WTC11 (cell line): Measurements from ENCODE around the gene ITGA8. TPM values are rescaled to one million over a fixed set of nuclear protein-coding genes. Genes with fewer than 3 reads are reported as not detected.
"Not testable (repeated sequence)": the region's sequence is repeated elsewhere in the genome, so short reads cannot be mapped to it uniquely, and the experiment has no call there.

Experiments
- ATAC-seq: fragments of 200-7000 bp; cut with Tn5 transposase; 2 replicates; pipeline ENCODE4 v1.10.0; 2021; ENCODE audit warnings: mild to moderate bottlenecking, moderate library complexity
- CTCF ChIA-PET: fragments of 300-600 bp; sonication (Branson Sonifier 250); formaldehyde crosslinking; loops from one replicate; lab custom pipeline; 2021; ENCODE audit warnings: antibody characterized with exemption; lab: Charles Lee
- POLR2A ChIA-PET: fragments of 350-600 bp; sonication (Branson Sonifier 250); formaldehyde crosslinking; loops from one replicate; lab custom pipeline; 2021; ENCODE audit warnings: antibody characterized with exemption; lab: Charles Lee
- DNase-seq: peaks from one replicate; pipeline ENCODE4 v3.0.0; 2021; ENCODE audit warnings: low spot score
- H3K27ac Mint-ChIP-seq: 2 replicates; pipeline ENCODE4 v1.8.0; 2021; ENCODE audit warnings: mixed read lengths
- H3K27me3 Mint-ChIP-seq: 2 replicates; pipeline ENCODE4 v1.8.0; 2021; ENCODE audit warnings: low read depth, mild to moderate bottlenecking, moderate library complexity, mixed read lengths
- H3K36me3 Mint-ChIP-seq: 2 replicates; pipeline ENCODE4 v1.8.0; 2021; ENCODE audit warnings: mixed read lengths
- H3K4me1 Mint-ChIP-seq: 2 replicates; pipeline ENCODE4 v1.8.0; 2022; ENCODE audit warnings: mixed read lengths
- H3K4me3 Mint-ChIP-seq: 2 replicates; pipeline ENCODE4 v1.8.0; 2021; ENCODE audit warnings: mild to moderate bottlenecking, moderate library complexity, mixed read lengths
- H3K9me3 Mint-ChIP-seq: 2 replicates; pipeline ENCODE4 v1.8.0; 2021; ENCODE audit warnings: mixed read lengths
- ELF4 ChIP-seq: sonication (generic); formaldehyde crosslinking; IDR thresholded peaks from 2 replicates; pipeline ENCODE4 v1.8.1; 2022; ENCODE audit warnings: low read depth, mild to moderate bottlenecking, moderate library complexity, missing genetic modification reagents
- GABPB1 ChIP-seq: sonication (generic); formaldehyde crosslinking; IDR thresholded peaks from 2 replicates; pipeline ENCODE4 v1.8.1; 2023; ENCODE audit warnings: mild to moderate bottlenecking, missing genetic modification reagents
- HMGA2 ChIP-seq: fragments of 250-450 bp; sonication (Bioruptor Pico); IDR thresholded peaks from 2 replicates; pipeline ENCODE4 v1.4.0; 2021; ENCODE audit warnings: mild to moderate bottlenecking, moderate library complexity
- JAZF1 ChIP-seq: fragments of 250-450 bp; sonication (Bioruptor Pico); IDR thresholded peaks from 2 replicates; pipeline ENCODE4 v1.9.0; 2021; ENCODE audit warnings: moderate library complexity, mild to moderate bottlenecking, inconsistent platforms
- KAT7 ChIP-seq: sonication (generic); formaldehyde crosslinking; IDR thresholded peaks from 2 replicates; pipeline ENCODE4 v1.8.1; 2023; ENCODE audit warnings: missing genetic modification reagents, mild to moderate bottlenecking, borderline replicate concordance
- NFYB ChIP-seq: sonication (generic); formaldehyde crosslinking; conservative IDR thresholded peaks from 2 replicates; pipeline ENCODE4 v1.8.0; 2022; ENCODE audit warnings: low read depth, missing genetic modification reagents
- PRRX2 ChIP-seq: fragments of 250-450 bp; sonication (Bioruptor Pico); IDR thresholded peaks from 2 replicates; pipeline ENCODE4 v1.8.0; 2021; ENCODE audit warnings: mild to moderate bottlenecking
- RORB ChIP-seq: fragments of 250-450 bp; sonication (Bioruptor Pico); IDR thresholded peaks from 2 replicates; pipeline ENCODE4 v1.9.0; 2021; ENCODE audit warnings: mild to moderate bottlenecking
- TEAD4 ChIP-seq: sonication (generic); formaldehyde crosslinking; IDR thresholded peaks from 2 replicates; pipeline ENCODE4 v1.8.0; 2022; ENCODE audit warnings: mild to moderate bottlenecking, missing genetic modification reagents
- ZNF121 ChIP-seq: sonication (generic); formaldehyde crosslinking; IDR thresholded peaks from 2 replicates; pipeline ENCODE4 v1.8.0; 2023; ENCODE audit warnings: missing genetic modification reagents
- total RNA-seq: library from RNA; stranded (reverse); gene quantifications from 3 replicates; pipeline ENCODE4 v1.2.3, GENCODE V29; 2021
- TF ChIP-seq, protein P1 (sequence below): sonication (generic); formaldehyde crosslinking; IDR thresholded peaks from 2 replicates; pipeline ENCODE4 v1.8.1; 2023; ENCODE audit warnings: mild to moderate bottlenecking, missing genetic modification reagents, borderline replicate concordance
- TF ChIP-seq, protein P2 (sequence below): sonication (generic); formaldehyde crosslinking; IDR thresholded peaks from 2 replicates; pipeline ENCODE4 v1.8.1; 2022; ENCODE audit warnings: low read depth, missing genetic modification reagents, borderline replicate concordance
- TF ChIP-seq, protein P3 (sequence below): sonication (generic); formaldehyde crosslinking; IDR thresholded peaks from 2 replicates; pipeline ENCODE4 v1.8.1; 2023; ENCODE audit warnings: mild to moderate bottlenecking, missing genetic modification reagents, moderate library complexity
- TF ChIP-seq, protein P4 (sequence below): fragments of 250-450 bp; sonication (Bioruptor Pico); IDR thresholded peaks from 2 replicates; pipeline ENCODE4 v2.1.2; 2022; ENCODE audit warnings: mild to moderate bottlenecking, moderate library complexity
- TF ChIP-seq, protein P5 (sequence below): sonication (generic); formaldehyde crosslinking; IDR thresholded peaks from 2 replicates; pipeline ENCODE4 v1.8.0; 2022; ENCODE audit warnings: mild to moderate bottlenecking, missing genetic modification reagents
- TF ChIP-seq, protein P6 (sequence below): sonication (generic); formaldehyde crosslinking; IDR thresholded peaks from 2 replicates; pipeline ENCODE4 v1.8.1; 2022; ENCODE audit warnings: low read depth, mild to moderate bottlenecking, moderate library complexity, missing genetic modification reagents, borderline replicate concordance
- TF ChIP-seq, protein P7 (sequence below): sonication (generic); formaldehyde crosslinking; IDR thresholded peaks from 2 replicates; pipeline ENCODE4 v1.8.0; 2022; ENCODE audit warnings: mild to moderate bottlenecking, missing genetic modification reagents
- TF ChIP-seq, protein P8 (sequence below): sonication (generic); formaldehyde crosslinking; IDR thresholded peaks from 2 replicates; pipeline ENCODE4 v1.8.0; 2023; ENCODE audit warnings: missing genetic modification reagents

Gene ITGA8
- total RNA-seq, 1 experiment from 2014 or later: not detected

DNA sequence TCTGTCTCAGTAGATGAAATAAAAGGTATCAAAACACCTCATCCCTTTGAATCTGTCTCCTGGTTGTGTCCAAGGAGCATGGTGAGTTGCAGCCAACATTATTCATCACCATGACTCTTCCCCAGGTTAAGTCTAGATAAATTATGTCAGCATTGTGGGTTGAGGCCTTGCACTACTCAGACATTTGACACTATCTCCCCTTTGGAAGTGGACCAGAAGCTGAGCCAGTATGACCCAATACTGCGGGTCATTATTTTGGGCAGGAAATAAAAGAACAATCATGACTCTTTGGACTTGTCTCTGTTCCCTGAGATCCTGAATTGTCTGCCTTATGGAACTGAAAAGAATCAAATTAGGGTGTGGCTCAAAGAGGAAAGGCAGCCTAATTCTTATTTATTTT, 180.5 kb downstream of the ITGA8 start (continued):
- TF ChIP-seq, protein P1, sequence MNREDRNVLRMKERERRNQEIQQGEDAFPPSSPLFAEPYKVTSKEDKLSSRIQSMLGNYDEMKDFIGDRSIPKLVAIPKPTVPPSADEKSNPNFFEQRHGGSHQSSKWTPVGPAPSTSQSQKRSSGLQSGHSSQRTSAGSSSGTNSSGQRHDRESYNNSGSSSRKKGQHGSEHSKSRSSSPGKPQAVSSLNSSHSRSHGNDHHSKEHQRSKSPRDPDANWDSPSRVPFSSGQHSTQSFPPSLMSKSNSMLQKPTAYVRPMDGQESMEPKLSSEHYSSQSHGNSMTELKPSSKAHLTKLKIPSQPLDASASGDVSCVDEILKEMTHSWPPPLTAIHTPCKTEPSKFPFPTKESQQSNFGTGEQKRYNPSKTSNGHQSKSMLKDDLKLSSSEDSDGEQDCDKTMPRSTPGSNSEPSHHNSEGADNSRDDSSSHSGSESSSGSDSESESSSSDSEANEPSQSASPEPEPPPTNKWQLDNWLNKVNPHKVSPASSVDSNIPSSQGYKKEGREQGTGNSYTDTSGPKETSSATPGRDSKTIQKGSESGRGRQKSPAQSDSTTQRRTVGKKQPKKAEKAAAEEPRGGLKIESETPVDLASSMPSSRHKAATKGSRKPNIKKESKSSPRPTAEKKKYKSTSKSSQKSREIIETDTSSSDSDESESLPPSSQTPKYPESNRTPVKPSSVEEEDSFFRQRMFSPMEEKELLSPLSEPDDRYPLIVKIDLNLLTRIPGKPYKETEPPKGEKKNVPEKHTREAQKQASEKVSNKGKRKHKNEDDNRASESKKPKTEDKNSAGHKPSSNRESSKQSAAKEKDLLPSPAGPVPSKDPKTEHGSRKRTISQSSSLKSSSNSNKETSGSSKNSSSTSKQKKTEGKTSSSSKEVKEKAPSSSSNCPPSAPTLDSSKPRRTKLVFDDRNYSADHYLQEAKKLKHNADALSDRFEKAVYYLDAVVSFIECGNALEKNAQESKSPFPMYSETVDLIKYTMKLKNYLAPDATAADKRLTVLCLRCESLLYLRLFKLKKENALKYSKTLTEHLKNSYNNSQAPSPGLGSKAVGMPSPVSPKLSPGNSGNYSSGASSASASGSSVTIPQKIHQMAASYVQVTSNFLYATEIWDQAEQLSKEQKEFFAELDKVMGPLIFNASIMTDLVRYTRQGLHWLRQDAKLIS: no peak
- TF ChIP-seq NFYB (CRISPR knock-in tag) (no peak), ZNF121 (no peak)
- TF ChIP-seq, protein P2, sequence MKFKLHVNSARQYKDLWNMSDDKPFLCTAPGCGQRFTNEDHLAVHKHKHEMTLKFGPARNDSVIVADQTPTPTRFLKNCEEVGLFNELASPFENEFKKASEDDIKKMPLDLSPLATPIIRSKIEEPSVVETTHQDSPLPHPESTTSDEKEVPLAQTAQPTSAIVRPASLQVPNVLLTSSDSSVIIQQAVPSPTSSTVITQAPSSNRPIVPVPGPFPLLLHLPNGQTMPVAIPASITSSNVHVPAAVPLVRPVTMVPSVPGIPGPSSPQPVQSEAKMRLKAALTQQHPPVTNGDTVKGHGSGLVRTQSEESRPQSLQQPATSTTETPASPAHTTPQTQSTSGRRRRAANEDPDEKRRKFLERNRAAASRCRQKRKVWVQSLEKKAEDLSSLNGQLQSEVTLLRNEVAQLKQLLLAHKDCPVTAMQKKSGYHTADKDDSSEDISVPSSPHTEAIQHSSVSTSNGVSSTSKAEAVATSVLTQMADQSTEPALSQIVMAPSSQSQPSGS (CRISPR knock-in tag): no peak
- TF ChIP-seq, all 79 proteins: peak for 0

DNA sequence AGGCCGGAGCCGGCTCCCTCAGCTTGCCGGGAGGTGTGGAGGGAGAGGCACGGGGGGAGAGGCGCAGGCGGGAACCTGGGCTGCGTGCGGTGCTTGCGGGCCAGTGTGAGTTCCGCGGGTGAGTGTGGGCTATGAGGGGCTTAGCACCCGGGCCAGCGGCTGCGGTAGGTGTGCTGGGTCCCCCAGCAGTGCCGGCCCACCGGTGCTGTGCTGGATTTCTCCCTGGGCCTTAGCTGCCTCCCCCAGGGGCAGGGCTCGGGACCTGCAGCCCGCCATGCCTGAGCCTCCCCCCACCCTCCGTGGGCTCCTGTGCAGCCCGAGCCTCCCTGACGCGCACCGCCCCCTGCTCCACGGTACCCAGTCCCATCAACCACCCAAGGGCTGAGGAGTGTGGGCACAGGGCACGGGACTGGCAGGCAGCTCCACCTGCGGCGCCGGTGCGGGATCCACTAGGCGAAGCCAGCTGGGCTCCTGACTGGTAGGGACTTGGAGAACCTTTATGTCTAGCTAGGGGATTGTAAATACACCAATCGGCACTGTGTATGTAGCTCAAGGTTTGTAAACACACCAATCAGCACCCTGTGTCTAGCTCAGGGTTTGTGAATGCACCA, 184.7 kb downstream of the ITGA8 start:
- H3K4me3 Mint-ChIP-seq, POLR2A ChIA-PET, H3K36me3 Mint-ChIP-seq, CTCF ChIA-PET, H3K4me1 Mint-ChIP-seq, DNase-seq, H3K27me3 Mint-ChIP-seq, H3K27ac Mint-ChIP-seq, ATAC-seq: not testable (repeated sequence)
- peaks cover 10% of the 10 kb centered on the region for H3K9me3 Mint-ChIP-seq

DNA sequence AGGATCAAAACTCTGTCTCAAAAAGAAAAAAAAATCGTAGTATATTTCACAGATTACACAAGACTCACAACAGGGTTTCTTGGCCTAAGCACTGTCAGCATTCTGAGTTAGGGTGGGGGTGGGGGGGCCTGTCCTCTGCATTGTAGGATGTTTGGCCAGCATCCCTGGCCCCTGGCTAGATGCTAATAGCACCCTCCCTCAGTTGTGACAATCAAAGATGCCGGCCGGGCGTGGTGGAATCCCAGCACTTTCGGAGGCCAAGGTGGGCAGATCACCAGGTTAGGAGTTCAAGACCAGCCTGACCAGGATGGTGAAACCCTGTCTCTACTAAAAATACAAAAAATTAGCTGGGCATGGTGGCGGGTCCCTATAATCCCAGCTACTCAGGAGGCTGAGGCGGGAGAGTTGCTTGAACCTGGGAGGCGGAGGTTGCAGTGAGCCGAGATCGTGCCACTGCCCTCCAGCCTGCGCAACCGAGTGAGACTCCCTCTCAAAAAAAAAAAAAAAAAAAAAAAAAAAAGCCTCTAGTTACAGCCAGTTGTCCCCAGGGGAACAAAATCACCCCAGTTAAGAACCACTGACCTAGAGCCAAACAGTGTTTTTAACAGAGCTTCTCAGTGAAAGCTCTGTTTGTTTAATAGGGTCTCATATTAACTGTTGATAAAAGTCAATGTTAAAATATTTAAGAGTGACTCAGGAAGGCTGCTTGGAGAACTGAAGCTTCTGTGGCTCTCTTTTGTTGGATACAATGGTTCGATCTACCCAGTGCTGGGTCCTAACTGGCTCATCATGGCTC, 187.6 kb downstream of the ITGA8 start:
- Mint-ChIP-seq H3K4me3 (no peak overlapping the region), H3K4me1 (no peaks in the 10 kb centered on the region), H3K27ac (no peak overlapping the region), H3K9me3 (peaks cover 6% of the 10 kb centered on the region), H3K27me3 (peaks cover 3% of the 10 kb centered on the region; the same call in 1 of the 2 replicates), H3K36me3 (no peaks in the 10 kb centered on the region)
- ATAC-seq: no peak
- TF ChIP-seq TEAD4 (CRISPR knock-in tag) (no peak), HMGA2 (CRISPR knock-in tag) (no peak), ELF4 (CRISPR knock-in tag) (no peak), GABPB1 (CRISPR knock-in tag) (no peak), JAZF1 (CRISPR knock-in tag) (no peak), PRRX2 (CRISPR knock-in tag) (no peak), RORB (CRISPR knock-in tag) (no peak), KAT7 (no peak)
- TF ChIP-seq, protein P3, sequence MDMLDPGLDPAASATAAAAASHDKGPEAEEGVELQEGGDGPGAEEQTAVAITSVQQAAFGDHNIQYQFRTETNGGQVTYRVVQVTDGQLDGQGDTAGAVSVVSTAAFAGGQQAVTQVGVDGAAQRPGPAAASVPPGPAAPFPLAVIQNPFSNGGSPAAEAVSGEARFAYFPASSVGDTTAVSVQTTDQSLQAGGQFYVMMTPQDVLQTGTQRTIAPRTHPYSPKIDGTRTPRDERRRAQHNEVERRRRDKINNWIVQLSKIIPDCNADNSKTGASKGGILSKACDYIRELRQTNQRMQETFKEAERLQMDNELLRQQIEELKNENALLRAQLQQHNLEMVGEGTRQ (CRISPR knock-in tag): no peak
- TF ChIP-seq, protein P4, sequence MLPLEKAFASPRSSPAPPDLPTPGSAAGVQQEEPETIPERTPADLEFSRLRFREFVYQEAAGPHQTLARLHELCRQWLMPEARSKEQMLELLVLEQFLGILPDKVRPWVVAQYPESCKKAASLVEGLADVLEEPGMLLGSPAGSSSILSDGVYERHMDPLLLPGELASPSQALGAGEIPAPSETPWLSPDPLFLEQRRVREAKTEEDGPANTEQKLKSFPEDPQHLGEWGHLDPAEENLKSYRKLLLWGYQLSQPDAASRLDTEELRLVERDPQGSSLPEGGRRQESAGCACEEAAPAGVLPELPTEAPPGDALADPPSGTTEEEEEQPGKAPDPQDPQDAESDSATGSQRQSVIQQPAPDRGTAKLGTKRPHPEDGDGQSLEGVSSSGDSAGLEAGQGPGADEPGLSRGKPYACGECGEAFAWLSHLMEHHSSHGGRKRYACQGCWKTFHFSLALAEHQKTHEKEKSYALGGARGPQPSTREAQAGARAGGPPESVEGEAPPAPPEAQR (CRISPR knock-in tag): no peak
- TF ChIP-seq, protein P5, sequence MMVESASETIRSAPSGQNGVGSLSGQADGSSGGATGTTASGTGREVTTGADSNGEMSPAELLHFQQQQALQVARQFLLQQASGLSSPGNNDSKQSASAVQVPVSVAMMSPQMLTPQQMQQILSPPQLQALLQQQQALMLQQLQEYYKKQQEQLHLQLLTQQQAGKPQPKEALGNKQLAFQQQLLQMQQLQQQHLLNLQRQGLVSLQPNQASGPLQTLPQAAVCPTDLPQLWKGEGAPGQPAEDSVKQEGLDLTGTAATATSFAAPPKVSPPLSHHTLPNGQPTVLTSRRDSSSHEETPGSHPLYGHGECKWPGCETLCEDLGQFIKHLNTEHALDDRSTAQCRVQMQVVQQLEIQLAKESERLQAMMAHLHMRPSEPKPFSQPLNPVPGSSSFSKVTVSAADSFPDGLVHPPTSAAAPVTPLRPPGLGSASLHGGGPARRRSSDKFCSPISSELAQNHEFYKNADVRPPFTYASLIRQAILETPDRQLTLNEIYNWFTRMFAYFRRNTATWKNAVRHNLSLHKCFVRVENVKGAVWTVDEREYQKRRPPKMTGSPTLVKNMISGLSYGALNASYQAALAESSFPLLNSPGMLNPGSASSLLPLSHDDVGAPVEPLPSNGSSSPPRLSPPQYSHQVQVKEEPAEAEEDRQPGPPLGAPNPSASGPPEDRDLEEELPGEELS (CRISPR knock-in tag): no peak
- TF ChIP-seq, protein P6, sequence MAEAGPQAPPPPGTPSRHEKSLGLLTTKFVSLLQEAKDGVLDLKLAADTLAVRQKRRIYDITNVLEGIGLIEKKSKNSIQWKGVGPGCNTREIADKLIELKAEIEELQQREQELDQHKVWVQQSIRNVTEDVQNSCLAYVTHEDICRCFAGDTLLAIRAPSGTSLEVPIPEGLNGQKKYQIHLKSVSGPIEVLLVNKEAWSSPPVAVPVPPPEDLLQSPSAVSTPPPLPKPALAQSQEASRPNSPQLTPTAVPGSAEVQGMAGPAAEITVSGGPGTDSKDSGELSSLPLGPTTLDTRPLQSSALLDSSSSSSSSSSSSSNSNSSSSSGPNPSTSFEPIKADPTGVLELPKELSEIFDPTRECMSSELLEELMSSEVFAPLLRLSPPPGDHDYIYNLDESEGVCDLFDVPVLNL: no peak
- TF ChIP-seq, protein P7, sequence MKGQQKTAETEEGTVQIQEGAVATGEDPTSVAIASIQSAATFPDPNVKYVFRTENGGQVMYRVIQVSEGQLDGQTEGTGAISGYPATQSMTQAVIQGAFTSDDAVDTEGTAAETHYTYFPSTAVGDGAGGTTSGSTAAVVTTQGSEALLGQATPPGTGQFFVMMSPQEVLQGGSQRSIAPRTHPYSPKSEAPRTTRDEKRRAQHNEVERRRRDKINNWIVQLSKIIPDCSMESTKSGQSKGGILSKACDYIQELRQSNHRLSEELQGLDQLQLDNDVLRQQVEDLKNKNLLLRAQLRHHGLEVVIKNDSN (CRISPR knock-in tag): no peak
- TF ChIP-seq, protein P8, sequence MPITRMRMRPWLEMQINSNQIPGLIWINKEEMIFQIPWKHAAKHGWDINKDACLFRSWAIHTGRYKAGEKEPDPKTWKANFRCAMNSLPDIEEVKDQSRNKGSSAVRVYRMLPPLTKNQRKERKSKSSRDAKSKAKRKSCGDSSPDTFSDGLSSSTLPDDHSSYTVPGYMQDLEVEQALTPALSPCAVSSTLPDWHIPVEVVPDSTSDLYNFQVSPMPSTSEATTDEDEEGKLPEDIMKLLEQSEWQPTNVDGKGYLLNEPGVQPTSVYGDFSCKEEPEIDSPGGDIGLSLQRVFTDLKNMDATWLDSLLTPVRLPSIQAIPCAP (CRISPR knock-in tag): no peak
- ChIA-PET POLR2A (interaction anchor here (0.7 kb wide), 1 partner anchor 796 kb away, joined by 5 read pairs; no protein-coding TSS in a partner anchor), CTCF (no interaction called here)
- DNase-seq: no peak
